ENCODE data around the gene CHSY1.
"Not testable (repeated sequence)": the region's sequence is repeated elsewhere in the genome, so short reads cannot be mapped to it uniquely, and the experiment has no call there.

The CHSY1 gene

GRCh38 chr15:101244036-101244781, 7.6 kb downstream of the CHSY1 start:
- no peak for DNase-seq (ENCODE audit: low spot score)

GRCh38 chr15:101243420-101243819, 8.4 kb downstream of the CHSY1 start:
- DNase-seq (ENCODE audit: low spot score), result no peak

GRCh38 chr15:101242999-101243336, 8.9 kb downstream of the CHSY1 start:
- DNase-seq (ENCODE audit: low spot score), result no peak

GRCh38 chr15:101242160-101242998, 9.5 kb downstream of the CHSY1 start:
- DNase-seq (ENCODE audit: low spot score), result no peak

- DNase-seq (ENCODE audit: low spot score), result no peak
These were observed 11.5 kb downstream of the CHSY1 start for GRCh38 chr15:101240358-101240757.

DNA sequence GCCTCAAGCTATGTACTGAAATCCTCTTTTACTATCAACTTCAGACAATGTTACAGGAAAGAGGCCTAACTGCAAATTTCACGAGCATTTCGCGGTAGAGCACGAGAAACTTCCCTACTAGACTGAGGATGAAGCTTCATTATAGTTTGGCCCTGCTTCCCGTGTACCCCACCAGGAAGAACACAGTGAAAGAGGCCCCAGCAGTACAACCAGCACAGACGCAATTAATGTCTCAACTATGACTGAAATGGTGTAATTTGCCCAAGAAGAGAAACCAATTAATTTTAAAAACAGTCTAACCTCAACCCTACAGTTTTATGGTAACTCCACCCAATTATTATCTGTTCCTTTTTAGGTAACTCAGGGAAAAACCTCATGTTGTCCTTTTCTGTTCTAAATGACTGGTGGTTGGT, 12.1 kb downstream of the CHSY1 start:
- DNase-seq (ENCODE audit: low spot score), result no peak

DNA sequence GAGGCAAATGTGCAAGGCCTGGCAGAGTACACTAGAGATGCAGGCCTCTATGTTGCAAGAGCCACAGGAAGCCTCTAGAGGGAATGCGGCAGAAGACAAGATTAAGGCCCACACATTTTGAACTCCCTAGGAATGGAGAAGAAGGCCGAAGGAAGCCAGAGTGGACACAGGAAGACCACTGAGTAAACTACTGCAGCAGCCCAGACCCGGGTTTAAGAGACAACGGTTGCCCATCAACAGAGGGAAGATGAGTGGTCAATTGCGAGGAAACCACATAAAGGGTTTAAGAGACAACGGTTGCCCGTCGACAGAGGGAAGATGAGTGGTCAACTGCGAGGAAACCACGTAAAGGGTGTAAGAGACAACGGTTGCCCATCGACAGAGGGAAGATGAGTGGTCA, 14.6 kb downstream of the CHSY1 start:
- no peak for DNase-seq (ENCODE audit: low spot score)

DNA sequence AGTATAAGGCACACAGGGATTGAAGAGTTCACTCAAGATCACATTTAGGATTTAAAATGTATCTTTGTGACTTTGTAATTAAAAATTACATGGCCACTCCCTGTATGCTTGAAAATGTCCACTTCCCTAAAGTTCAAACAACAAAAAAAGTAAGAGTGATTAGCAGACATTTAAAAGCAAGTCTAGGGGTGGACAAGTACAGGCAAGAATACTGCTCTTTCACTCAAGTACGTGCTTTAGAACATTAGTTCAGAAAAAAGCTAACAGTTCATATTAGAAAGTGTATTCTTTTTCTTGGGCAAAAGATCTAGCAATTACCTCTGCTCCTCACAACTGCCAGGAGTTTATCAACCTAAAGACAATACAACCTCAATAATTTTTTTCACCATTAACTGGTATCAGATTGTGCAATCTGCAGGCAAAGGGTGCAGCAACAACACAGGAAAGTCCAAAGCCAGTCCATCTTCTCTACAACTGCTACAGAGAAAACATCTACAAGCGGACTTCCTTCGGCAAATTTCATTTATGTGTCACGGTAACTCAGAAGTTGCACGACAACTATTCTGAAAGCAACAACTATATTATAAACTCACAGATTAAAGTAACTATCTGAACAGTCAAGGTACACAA, 18.1 kb downstream of the CHSY1 start:
- DNase-seq (ENCODE audit: low spot score), result no peak

- DNase-seq (ENCODE audit: low spot score), result no peak
These were observed 19.2 kb downstream of the CHSY1 start for GRCh38 chr15:101232677-101233076.

DNA sequence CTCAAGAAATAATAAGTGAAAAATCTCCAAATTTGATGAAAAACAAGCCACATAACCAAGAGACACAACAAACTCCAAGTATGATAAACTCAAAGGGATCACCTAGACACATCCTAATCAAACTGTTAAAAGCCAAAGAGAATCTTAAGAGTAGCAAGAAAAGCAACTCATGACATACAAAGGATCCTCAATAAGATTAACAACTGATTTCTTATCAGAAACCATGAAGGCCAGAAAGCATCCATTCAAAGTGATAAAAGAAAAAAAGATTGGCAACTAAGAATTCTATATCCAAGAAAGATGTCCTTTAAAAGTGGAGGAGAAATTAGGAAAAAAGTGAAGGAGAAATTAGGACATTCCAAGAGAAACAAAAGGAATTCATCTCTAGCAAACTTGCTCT, 23.5 kb downstream of the CHSY1 start:
- DNase-seq (ENCODE audit: low spot score), result no peak

- no peak for DNase-seq (ENCODE audit: low spot score)
These were observed 26.2 kb downstream of the CHSY1 start for GRCh38 chr15:101225658-101226057.

DNA sequence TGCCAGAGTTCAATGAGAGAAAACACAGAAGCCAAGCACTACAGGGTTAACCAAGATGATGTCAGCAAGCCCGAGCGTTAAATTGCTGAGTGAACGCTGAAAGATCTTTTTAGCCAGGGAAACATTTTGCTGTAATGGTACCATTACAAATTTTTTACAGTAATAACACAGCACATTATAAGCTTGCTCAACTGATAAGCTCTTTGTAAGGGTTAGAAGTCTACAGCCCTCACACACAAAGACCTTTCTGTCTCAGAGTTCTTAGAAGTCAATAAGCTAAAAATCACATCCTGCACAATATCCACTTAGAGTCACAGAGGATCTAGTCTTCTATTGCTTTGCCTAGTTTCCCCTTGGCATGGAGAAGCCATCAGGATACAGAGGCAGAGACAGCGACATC, 29.9 kb downstream of the CHSY1 start:
- no peak for DNase-seq (ENCODE audit: low spot score)

DNA sequence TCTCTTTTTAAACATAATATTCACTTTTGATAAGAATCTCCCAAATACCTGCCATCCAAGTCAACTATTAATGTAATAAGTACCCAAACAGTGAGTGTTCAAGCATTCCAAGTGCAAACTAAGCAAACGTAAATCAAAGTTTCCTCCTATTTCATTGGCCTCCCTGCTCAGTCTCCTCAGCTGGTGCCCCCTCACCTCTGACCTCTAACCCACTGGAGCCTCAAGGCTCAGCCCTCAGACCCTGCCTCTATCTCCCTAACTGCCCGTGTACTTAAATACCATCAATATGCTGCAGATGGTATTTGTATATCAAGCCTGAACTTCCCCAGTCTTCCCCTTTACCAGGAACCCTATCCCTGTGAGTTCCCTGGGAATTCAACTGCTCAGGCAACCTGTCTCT, 31.8 kb downstream of the CHSY1 start:
- DNase-seq (ENCODE audit: low spot score), result no peak

DNA sequence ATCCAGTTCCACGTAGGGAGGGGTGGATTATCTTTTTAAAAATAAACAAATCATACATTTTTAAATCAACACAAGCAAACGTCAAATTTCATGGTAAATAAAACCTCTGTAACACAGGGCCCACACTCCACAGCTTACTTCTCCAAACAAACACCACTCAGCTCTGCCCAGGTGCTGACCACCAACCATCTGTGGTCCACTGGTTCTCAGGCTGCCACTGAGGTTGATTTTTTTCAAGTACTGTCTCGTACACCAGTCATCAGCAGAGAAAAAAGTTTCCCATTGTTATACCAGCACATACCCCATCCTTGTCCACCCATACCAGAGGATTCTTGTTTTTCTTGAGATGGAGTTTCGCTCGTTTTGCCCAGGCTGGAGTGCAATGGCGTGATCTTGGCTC, 32.4 kb downstream of the CHSY1 start:
- DNase-seq (ENCODE audit: low spot score), result no peak

- no peak for DNase-seq (ENCODE audit: low spot score)
These were observed 34.4 kb downstream of the CHSY1 start for GRCh38 chr15:101217446-101217845.

DNA sequence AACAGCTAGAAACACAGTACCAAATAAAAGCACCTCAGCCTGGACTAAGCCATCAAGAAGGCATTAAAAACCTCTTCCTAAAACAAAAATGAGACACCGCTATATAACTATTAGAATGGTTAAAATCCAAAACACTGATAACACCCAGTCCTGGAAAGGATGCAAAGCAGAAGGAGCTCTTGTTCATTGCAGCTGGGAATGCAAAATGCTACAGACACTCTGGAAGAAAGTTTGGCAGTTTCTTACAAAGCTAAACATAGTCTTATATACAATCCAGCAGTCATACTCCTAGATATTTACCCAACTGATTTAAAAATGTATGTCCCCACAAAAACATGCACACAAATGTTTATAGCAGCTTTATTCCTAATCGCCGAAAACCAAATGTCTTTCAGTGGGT, 35.7 kb downstream of the CHSY1 start:
- DNase-seq (ENCODE audit: low spot score), result no peak

DNA sequence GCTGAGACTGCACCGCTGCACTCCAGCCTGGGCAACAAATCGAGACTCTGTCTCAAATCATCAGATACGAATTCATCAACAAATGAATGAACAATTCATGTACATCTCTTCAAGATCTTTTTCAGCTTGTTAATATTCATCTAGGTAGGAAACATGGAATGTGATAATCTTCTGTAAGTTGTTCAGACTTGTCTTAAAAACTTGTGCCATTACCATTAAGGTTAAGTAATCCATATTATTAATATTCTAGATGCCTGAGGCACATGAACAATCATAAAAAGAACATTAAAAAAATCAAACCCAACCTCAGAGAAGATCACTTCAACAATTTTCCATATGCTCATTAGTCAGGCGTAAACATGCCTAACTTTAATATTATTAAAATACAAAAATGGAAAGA, 36.2 kb downstream of the CHSY1 start:
- DNase-seq (ENCODE audit: low spot score), result no peak

- DNase-seq (ENCODE audit: low spot score), result not testable (repeated sequence)
These were observed 37.3 kb downstream of the CHSY1 start for GRCh38 chr15:101214435-101215097.

DNA sequence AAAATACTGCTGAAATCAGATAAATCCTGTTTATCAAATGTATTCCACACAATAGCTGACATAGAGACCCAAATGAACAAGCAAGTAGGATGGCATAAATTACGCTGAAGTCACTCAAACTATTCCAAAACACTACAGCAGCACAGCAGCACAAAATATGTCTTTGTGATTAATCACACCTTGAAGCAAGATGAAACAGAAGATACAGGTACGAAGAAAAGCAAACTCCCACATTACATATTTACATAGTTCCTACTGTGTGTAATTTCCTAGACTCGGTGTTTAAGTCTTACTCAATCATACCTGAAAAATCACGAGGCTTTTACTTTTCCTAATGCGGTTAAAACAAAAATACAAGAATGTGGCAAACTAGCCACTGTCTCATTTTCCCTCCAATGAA, 38.3 kb downstream of the CHSY1 start:
- DNase-seq (ENCODE audit: low spot score), result no peak

- DNase-seq (ENCODE audit: low spot score), result no peak
These were observed 38.7 kb downstream of the CHSY1 start for GRCh38 chr15:101213147-101213546.

- DNase-seq (ENCODE audit: low spot score), result no peak
These were observed 40.0 kb downstream of the CHSY1 start for GRCh38 chr15:101211897-101212296.

DNA sequence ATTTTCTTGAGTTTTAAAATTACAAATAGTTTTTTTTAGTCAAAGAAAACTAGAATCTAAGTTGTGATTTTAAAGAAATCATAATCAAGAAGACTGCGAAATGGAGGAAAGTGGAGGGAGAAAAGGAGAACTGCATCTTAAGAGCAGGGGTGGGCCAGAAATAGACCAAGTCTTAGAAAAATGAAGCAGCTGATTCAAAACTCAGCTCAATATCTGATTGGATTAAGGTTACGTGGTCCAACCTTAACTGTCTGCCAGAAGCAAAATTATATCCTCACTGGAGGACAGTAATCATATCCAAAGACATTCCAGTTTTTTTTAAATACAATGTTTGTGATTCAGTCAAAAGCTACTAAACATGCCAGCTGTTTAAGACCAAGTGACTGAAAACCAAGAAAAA, 41.4 kb downstream of the CHSY1 start:
- DNase-seq (ENCODE audit: low spot score), result no peak

GRCh38 chr15:101210058-101210457, 41.8 kb downstream of the CHSY1 start:
- DNase-seq (ENCODE audit: low spot score), result no peak

Measured in LoVo (cell line).